Common myeloid progenitor, CD34-positive (primary cell): ENCODE measurements around the gene TTL.
"Not testable (repeated sequence)": the region's sequence is repeated elsewhere in the genome, so short reads cannot be mapped to it uniquely, and the experiment has no call there.

ENCODE experiments used
- CTCF ChIA-PET: fragments of 350-600 bp; sonication (Branson Sonifier 250); formaldehyde crosslinking; loops from one replicate; lab custom pipeline; 2021; ENCODE audit warnings: antibody characterized with exemption; lab: Charles Lee
- POLR2A ChIA-PET: fragments of 350-600 bp; sonication (Branson Sonifier 250); formaldehyde crosslinking; loops from one replicate; lab custom pipeline; 2021; ENCODE audit warnings: antibody characterized with exemption; lab: Charles Lee
- DNase-seq, 3 donors: peaks; one replicate each; pipeline versions ENCODE4 v3.0.0 to v3.0.0-alpha.2; 2013
- H3K27ac ChIP-seq, 2 experiments: 1 replicate in 1 of 2; 2 replicates in 1 of 2; pipeline ENCODE4 v1.7.0; 2013; ENCODE audit warnings: inconsistent platforms in 2 of 2, low read length in 2 of 2, mild to moderate bottlenecking in 2 of 2, low read depth in 1 of 2, moderate library complexity in 1 of 2; ENCODE audit not compliant: severe bottlenecking in 2 of 2, insufficient read depth in 1 of 2, poor library complexity in 1 of 2
- H3K27me3 ChIP-seq, 5 experiments: replicated peaks in 2 of 5; 1 replicate in 3 of 5; 2 replicates in 2 of 5; pipeline versions ENCODE4 v1.6.1 to v1.7.0; 2013; ENCODE audit warnings: low read length in 4 of 5, mild to moderate bottlenecking in 2 of 5, moderate library complexity in 2 of 5, inconsistent platforms in 1 of 5; ENCODE audit not compliant: insufficient read depth in 5 of 5, control insufficient read depth in 4 of 5
- H3K36me3 ChIP-seq, 4 experiments: 1 replicate in 2 of 4; 2 replicates in 2 of 4; pipeline versions ENCODE4 v1.6.1 to v1.7.0; 2013; ENCODE audit warnings: low read length in 3 of 4, control low read depth in 1 of 4, mild to moderate bottlenecking in 1 of 4; ENCODE audit not compliant: control insufficient read depth in 4 of 4, insufficient read depth in 4 of 4
- H3K4me1 ChIP-seq, 4 experiments: 1 replicate in 3 of 4; 2 replicates in 1 of 4; pipeline versions ENCODE4 v1.6.1 to v1.7.1; 2013; ENCODE audit warnings: low read length in 3 of 4, mild to moderate bottlenecking in 3 of 4, control low read depth in 1 of 4, inconsistent platforms in 1 of 4, moderate library complexity in 1 of 4; ENCODE audit not compliant: control insufficient read depth in 4 of 4, insufficient read depth in 4 of 4; ENCODE audit errors: control extremely low read depth in 1 of 4
- H3K4me3 ChIP-seq, 7 experiments: 1 replicate in 4 of 7; 2 replicates in 3 of 7; pipeline versions ENCODE4 v1.5.1 to v1.7.0; 2013; ENCODE audit warnings: mild to moderate bottlenecking in 7 of 7, low read length in 6 of 7, moderate library complexity in 6 of 7, inconsistent platforms in 2 of 7, low read depth in 2 of 7, control low read depth in 1 of 7; ENCODE audit not compliant: insufficient read depth in 4 of 7, control insufficient read depth in 1 of 7; ENCODE audit errors: extremely low read depth in 1 of 7
- H3K9me3 ChIP-seq, 5 experiments: 1 replicate in 4 of 5; 2 replicates in 1 of 5; pipeline versions ENCODE4 v1.6.1 to v1.7.1; 2013; ENCODE audit warnings: low read length in 4 of 5, mild to moderate bottlenecking in 2 of 5, inconsistent platforms in 1 of 5, low read depth in 1 of 5, moderate library complexity in 1 of 5; ENCODE audit not compliant: control insufficient read depth in 4 of 5, insufficient read depth in 2 of 5; ENCODE audit errors: control extremely low read depth in 1 of 5
- WGBS: methylation state at CpG from one replicate; pipeline ENCODE4 v1.1.5; 2013; ENCODE audit not compliant: insufficient coverage; 5-methylcytosine and 5-hydroxymethylcytosine counted together

TTL gene

GRCh38 chr2:112494828-112495227, 12.9 kb downstream of the TTL start:
- ChIA-PET POLR2A (no interaction called here), CTCF (interaction anchor here (1.7 kb wide), 1 partner anchor 14 kb away, joined by 5 read pairs; no protein-coding TSS in a partner anchor)
- Histone ChIP-seq H3K9me3 (no peaks in the 10 kb centered on the region), H3K4me3 (no peak overlapping the region), H3K4me1 (peaks cover 0 to 2% (median 0%) of the 10 kb centered on the region in 4 experiments), H3K27ac (no peak overlapping the region), H3K36me3 (peaks cover 3 to 14% (median 8%) of the 10 kb centered on the region in 4 experiments), H3K27me3 (no peaks in the 10 kb centered on the region)
- WGBS: 54% methylated on average over 5 of the region's 5 CpGs
- no peak for DNase-seq

GRCh38 chr2:112495878-112496277, 13.9 kb downstream of the TTL start:
- no CpG with 5 or more reads among the region's 4 CpGs for WGBS
- DNase-seq, POLR2A ChIA-PET: not testable (repeated sequence)

GRCh38 chr2:112500850-112501484, 19.0 kb downstream of the TTL start:
- H3K36me3 ChIP-seq: peaks cover 0 to 11% (median 4%) of the 10 kb centered on the region in 4 experiments
- H3K4me3 ChIP-seq, H3K27me3 ChIP-seq, H3K9me3 ChIP-seq, H3K27ac ChIP-seq, H3K4me1 ChIP-seq, POLR2A ChIA-PET: not testable (repeated sequence)
- DNase-seq: peak; percentile 28 to 69 (median 65)
- no CpG with 5 or more reads among the region's 10 CpGs for WGBS
- CTCF ChIA-PET: interaction anchor here (0.9 to 1.1 kb wide), 2 partner anchors 9 to 21 kb away, joined by 3 read pairs; no protein-coding TSS in a partner anchor

More at GRCh38 chr2:112495878-112496277, 13.9 kb downstream of the TTL start:
- H3K27me3 ChIP-seq, H3K27ac ChIP-seq, H3K4me1 ChIP-seq, H3K4me3 ChIP-seq, H3K9me3 ChIP-seq: not testable (repeated sequence)
- H3K36me3 ChIP-seq: peaks cover 2 to 14% (median 8%) of the 10 kb centered on the region in 4 experiments
- CTCF ChIA-PET: interaction anchor here (1.7 kb wide), 1 partner anchor 15 kb away, joined by 5 read pairs; no protein-coding TSS in a partner anchor

GRCh38 chr2:112509239-112509998, 27.5 kb downstream of the TTL start:
- not testable (repeated sequence) for H3K27me3 ChIP-seq, H3K36me3 ChIP-seq, DNase-seq, H3K4me3 ChIP-seq, H3K9me3 ChIP-seq, H3K4me1 ChIP-seq, H3K27ac ChIP-seq
- ChIA-PET POLR2A (interaction anchor here (0.7 kb wide), 1 partner anchor 53 kb away, joined by 8 read pairs; no protein-coding TSS in a partner anchor), CTCF (interaction anchor here (1.0 kb wide), 1 partner anchor 8 kb away, joined by 3 read pairs; no protein-coding TSS in a partner anchor)
- WGBS: 99% methylated on average over 10 of the region's 32 CpGs

GRCh38 chr2:112516801-112517200, 34.8 kb downstream of the TTL start:
- ChIA-PET POLR2A (no interaction called here), CTCF (no interaction called here)
- Histone ChIP-seq H3K27me3 (no peaks in the 10 kb centered on the region), H3K4me1 (peaks cover 0 to 4% (median 3%) of the 10 kb centered on the region in 4 experiments), H3K36me3 (peaks cover 4 to 29% (median 20%) of the 10 kb centered on the region in 4 experiments), H3K9me3 (peaks cover 0 to 6% (median 0%) of the 10 kb centered on the region in 5 experiments), H3K27ac (no peak overlapping the region), H3K4me3 (no peak overlapping the region)
- WGBS: no CpG with 5 or more reads among the region's 3 CpGs
- no peak for DNase-seq

- H3K27me3 ChIP-seq: no peaks in the 10 kb centered on the region
- CTCF ChIA-PET: no interaction called here
- peaks cover 0 to 6% (median 0%) of the 10 kb centered on the region in 5 experiments for H3K9me3 ChIP-seq
- POLR2A ChIA-PET: no interaction called here
- 95% methylated on average over 7 of the region's 7 CpGs for WGBS
- H3K27ac ChIP-seq: no peak overlapping the region
- peaks cover 0 to 4% (median 3%) of the 10 kb centered on the region in 4 experiments for H3K4me1 ChIP-seq
- DNase-seq: no peak
- peaks cover 10 to 46% (median 27%) of the 10 kb centered on the region in 4 experiments for H3K36me3 ChIP-seq
- no peak overlapping the region for H3K4me3 ChIP-seq
Measured at GRCh38 chr2:112518807-112519206, 36.9 kb downstream of the TTL start.
